G401.6 (cell line): ENCODE data around the gene UQCRC1.
A peak's percentile ranks its signal among the peaks of the same experiment; 100 is the strongest.

Source experiments
- FAIRE-seq: peaks from 2 replicates; lab custom pipeline; 2012; peaks lifted over from hg19 to GRCh38; lab: Jason Lieb, UNC

The UQCRC1 gene

GRCh38 chr3:48609088-48610005, at the start of gene UQCRC1:
TSS of gene UQCRC1 (minus strand) at chr3:48609646. CDS start at chr3:48609620, 26 bp downstream.
- FAIRE-seq, result peak; percentile 86

- no peak for FAIRE-seq
Observed at GRCh38 chr3:48656841-48657281, 47.4 kb upstream of the UQCRC1 start.

- FAIRE-seq, result no peak
Observed at GRCh38 chr3:48656061-48656840, 46.8 kb upstream of the UQCRC1 start.

- no peak for FAIRE-seq
Observed at GRCh38 chr3:48655606-48656005, 46.2 kb upstream of the UQCRC1 start.

GRCh38 chr3:48655063-48655462, 45.6 kb upstream of the UQCRC1 start:
- FAIRE-seq, result no peak

- FAIRE-seq, result no peak
Observed at GRCh38 chr3:48652923-48653715, 43.7 kb upstream of the UQCRC1 start.

- FAIRE-seq, result no peak
Observed at GRCh38 chr3:48651771-48652170, 42.3 kb upstream of the UQCRC1 start.

GRCh38 chr3:48650723-48651122, 41.3 kb upstream of the UQCRC1 start:
- no peak for FAIRE-seq

GRCh38 chr3:48648188-48648850, 38.9 kb upstream of the UQCRC1 start:
- FAIRE-seq, result no peak

- FAIRE-seq, result no peak
Observed at GRCh38 chr3:48647714-48648113, 38.3 kb upstream of the UQCRC1 start.

GRCh38 chr3:48644898-48645760, 35.7 kb upstream of the UQCRC1 start:
- no peak for FAIRE-seq

- FAIRE-seq, result no peak
Observed at GRCh38 chr3:48642605-48643004, 33.2 kb upstream of the UQCRC1 start.

- no peak for FAIRE-seq
Observed at GRCh38 chr3:48641396-48641795, 31.9 kb upstream of the UQCRC1 start.

- no peak for FAIRE-seq
Observed at GRCh38 chr3:48639944-48640606, 30.6 kb upstream of the UQCRC1 start.

- FAIRE-seq, result no peak
Observed at GRCh38 chr3:48637305-48637704, 27.9 kb upstream of the UQCRC1 start.

GRCh38 chr3:48636149-48636655, 26.8 kb upstream of the UQCRC1 start:
- FAIRE-seq, result no peak

- peak; percentile 98 for FAIRE-seq
Observed at GRCh38 chr3:48635222-48636021, 26.0 kb upstream of the UQCRC1 start, which contains the start of gene SLC26A6. TSS of gene SLC26A6 (minus strand) at chr3:48635461. CDS start at chr3:48635393, 68 bp downstream.

- peak; percentile 30 for FAIRE-seq
Observed at GRCh38 chr3:48634661-48635221, 25.3 kb upstream of the UQCRC1 start.

- no peak for FAIRE-seq
Observed at GRCh38 chr3:48633743-48634142, 24.3 kb upstream of the UQCRC1 start.
